ENCODE results near the gene FBXO5.
A peak's percentile ranks its signal among the peaks of the same experiment; 100 is the strongest.

Gene FBXO5

DNA sequence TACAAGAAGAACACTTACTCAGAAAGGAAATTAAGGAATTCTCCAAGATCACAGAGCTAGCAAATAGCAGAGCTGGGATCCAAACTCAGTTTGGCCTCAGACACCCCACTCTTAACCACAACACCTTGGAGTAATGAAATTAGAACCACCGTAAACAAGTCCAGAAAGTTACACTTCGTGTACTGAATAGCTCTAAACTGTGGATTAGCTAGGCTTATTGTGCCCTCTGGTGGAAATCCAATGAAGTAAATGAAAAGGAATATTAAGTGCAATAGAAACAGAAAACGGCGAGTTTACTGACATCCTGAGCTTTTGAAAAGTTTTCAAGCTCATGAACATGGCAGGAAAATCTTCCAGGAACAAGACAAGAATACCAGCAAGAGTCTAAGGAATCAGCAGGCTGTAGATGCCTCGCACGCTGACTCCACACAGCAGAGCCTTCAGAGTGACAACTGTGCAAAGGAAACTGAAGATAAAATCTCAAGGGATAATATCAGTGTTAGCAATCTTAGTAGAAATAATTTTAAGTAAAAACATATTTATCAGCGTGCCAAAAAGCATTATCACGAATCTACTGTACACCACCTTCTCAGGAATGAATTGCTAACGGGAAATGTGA, 34.6 kb downstream of the FBXO5 start:
- H3K27me3 Mint-ChIP-seq = peaks cover 19% of the 10 kb centered on the region
- H3K36me3 Mint-ChIP-seq = no peaks in the 10 kb centered on the region
- no peaks in the 10 kb centered on the region for H3K9me3 Mint-ChIP-seq (ENCODE audit: low read depth)
- H3K27ac Mint-ChIP-seq = no peak overlapping the region
- H3K4me1 Mint-ChIP-seq (ENCODE audit: low read depth) = peaks cover 11% of the 10 kb centered on the region
- H3K4me3 Mint-ChIP-seq = peak overlapping the region; percentile 31

DNA sequence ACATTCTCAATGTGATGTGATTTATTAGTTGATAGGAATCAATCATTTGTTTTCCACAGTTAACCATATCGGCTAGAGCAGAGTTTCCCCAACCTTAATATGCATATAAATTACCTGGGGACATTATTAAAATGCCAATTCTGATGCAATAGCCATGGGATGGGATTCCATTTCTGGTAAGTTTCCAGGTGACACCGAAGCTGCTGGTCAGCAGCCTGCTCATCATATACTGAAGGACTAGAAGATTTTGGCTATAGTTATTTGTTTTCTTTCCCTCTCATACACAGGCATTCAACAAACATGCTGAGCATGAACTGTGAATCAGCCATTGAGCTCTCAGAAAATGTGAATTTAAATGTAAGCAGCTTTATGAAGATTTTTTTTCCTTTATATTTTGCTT, 35.8 kb downstream of the FBXO5 start:
- Mint-ChIP-seq H3K36me3 (no peaks in the 10 kb centered on the region), H3K4me1 (ENCODE audit: low read depth) (peaks cover 11% of the 10 kb centered on the region), H3K9me3 (ENCODE audit: low read depth) (no peaks in the 10 kb centered on the region), H3K27ac (no peak overlapping the region), H3K27me3 (peaks cover 12% of the 10 kb centered on the region), H3K4me3 (no peak overlapping the region)

DNA sequence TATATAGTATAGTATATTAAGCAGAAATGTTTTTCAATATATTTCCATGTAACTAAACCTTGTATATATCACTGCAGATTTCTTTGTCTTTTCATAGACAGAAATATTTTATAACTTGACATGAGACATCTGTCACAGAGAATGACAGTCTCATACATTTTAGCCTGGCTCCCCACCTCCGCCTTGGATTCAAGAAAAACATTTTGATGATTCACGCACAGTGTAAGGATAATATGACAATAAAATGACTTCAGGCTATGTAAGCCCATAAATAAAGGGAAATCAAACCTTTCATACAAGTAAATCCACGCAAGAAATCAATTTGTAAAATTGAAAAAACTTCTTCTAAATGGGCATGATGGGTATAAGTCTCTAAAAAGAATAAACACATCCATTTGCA, 36.4 kb downstream of the FBXO5 start:
- Mint-ChIP-seq H3K9me3 (ENCODE audit: low read depth) (no peaks in the 10 kb centered on the region), H3K36me3 (no peaks in the 10 kb centered on the region), H3K27me3 (peaks cover 13% of the 10 kb centered on the region), H3K4me1 (ENCODE audit: low read depth) (peaks cover 11% of the 10 kb centered on the region), H3K4me3 (no peak overlapping the region), H3K27ac (no peak overlapping the region)

DNA sequence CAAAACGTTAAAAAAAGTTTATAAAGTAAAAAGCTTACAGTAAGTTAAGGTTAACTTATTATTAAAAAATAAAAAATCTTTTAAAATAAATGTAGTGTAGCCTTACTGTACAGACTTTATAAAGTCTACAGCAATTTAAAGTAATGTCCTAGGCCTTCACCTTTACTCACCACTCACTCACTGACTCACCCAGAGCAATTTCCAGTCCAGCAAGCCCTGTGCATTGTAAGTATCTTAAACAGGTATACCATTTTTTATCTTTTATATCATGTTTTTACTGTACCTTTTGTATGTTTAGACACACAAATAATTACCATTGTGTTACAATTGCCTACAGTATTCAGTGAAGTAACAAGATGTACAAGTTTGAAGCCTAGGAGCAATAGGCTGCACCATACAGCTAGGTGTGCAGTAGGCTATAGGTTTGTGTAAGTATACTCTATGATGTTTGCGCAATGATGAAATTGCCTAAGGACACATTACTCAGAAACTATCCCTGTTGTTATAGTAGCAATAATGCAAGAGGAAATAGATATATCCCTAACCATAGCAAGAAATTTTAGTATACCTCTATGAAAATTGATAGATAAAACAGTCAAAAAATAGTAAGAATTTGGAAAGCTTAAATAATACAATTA, 39.5 kb downstream of the FBXO5 start:
- H3K36me3 Mint-ChIP-seq = no peaks in the 10 kb centered on the region
- H3K27me3 Mint-ChIP-seq = peaks cover 16% of the 10 kb centered on the region
- no peak overlapping the region for H3K4me3 Mint-ChIP-seq
- peaks cover 7% of the 10 kb centered on the region for H3K4me1 Mint-ChIP-seq (ENCODE audit: low read depth)
- no peak overlapping the region for H3K27ac Mint-ChIP-seq
- H3K9me3 Mint-ChIP-seq (ENCODE audit: low read depth) = no peaks in the 10 kb centered on the region

DNA sequence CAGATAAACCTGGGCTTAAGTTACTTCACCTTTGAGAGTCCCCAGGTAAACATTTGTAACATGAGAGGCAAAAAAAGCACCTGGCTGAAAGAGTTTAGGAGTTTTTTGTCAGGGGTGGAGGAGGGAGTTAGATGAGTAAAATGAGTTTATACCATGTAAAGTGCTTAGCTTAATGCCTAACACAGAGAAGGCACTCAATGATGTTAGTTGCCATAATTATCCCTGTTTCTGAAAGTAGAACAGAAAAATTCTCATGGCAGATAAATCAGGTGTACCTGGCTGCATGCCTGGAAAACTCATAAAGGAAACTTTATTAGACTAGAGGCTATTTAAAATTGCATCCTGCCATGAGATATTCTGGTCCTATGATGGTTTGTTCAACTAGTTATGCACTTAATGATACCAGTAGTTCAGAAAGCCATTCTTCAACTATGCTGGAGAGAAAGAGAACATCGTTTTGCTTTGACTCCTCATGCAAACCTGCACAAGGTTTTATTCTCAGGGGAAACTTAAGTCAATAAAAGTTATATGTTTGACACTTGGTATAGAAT, 40.4 kb downstream of the FBXO5 start:
- Mint-ChIP-seq H3K9me3 (ENCODE audit: low read depth) (no peaks in the 10 kb centered on the region), H3K4me3 (no peak overlapping the region), H3K36me3 (no peaks in the 10 kb centered on the region), H3K27ac (no peak overlapping the region), H3K4me1 (ENCODE audit: low read depth) (no peaks in the 10 kb centered on the region), H3K27me3 (peaks cover 14% of the 10 kb centered on the region)

DNA sequence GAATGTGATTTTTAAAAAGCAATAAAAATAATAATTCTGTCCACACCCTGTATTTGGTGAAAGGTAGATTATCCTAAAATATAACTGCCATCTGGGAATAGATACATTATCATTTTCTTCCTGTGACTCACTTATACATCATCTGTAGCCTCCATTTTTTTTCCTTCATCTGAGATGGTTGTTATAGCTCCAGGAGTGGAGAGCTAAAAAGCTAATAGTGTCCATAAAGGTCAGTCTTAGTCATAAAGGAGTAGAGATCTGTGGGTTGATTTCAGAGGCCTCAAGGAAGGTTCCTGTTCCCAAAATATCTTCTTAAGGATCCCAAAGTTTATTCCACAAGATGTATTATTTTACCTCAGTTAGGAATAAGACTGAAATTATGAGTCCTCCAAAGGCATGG, 41.1 kb downstream of the FBXO5 start:
- H3K27ac Mint-ChIP-seq = no peak overlapping the region
- no peak overlapping the region for H3K4me3 Mint-ChIP-seq
- H3K4me1 Mint-ChIP-seq (ENCODE audit: low read depth) = no peaks in the 10 kb centered on the region
- H3K9me3 Mint-ChIP-seq (ENCODE audit: low read depth) = no peaks in the 10 kb centered on the region
- peaks cover 15% of the 10 kb centered on the region for H3K27me3 Mint-ChIP-seq
- no peaks in the 10 kb centered on the region for H3K36me3 Mint-ChIP-seq

DNA sequence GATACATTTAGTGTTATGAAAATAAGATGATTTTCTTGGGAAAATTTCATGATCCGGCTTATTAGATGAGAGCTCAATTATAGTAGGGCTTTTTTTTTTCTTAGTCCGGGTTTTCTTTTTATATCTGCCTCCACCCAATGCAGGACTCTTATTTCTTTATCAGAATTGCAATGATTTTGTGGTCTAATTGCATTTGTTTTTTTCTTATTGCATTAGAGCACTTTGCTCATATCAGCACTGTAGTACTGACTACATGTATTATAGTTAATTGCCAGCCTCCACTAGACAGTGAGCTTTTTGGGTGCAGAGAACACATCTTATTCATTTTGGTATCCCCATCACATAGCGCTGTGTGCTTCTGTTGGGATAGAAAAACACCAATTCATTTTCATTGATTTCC, 50.0 kb downstream of the FBXO5 start:
- H3K27ac Mint-ChIP-seq = no peak overlapping the region
- H3K36me3 Mint-ChIP-seq = no peaks in the 10 kb centered on the region
- peaks cover 15% of the 10 kb centered on the region for H3K27me3 Mint-ChIP-seq

DNA sequence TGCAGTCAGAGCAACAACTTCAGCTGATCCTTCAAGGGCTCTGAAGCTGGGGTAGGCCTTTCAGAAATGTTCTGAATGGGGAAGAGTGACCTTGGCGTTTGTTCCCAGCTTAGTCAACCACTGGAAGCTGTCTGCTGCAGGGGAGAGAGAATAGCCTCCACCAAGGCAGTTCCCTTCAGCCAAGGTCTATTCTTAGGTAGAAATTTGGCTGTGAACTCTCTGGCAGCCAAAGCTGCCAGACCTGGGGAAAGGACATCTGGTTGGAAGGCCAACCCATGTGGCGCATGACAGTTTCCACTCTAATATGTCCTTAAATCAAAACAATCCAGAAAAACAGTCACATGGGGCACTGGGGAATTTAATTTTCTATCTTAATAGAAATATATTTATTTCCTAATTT, 60.1 kb downstream of the FBXO5 start:
- no peak overlapping the region for H3K27ac Mint-ChIP-seq
- H3K9me3 Mint-ChIP-seq (ENCODE audit: low read depth) = no peaks in the 10 kb centered on the region
- no peak overlapping the region for H3K4me3 Mint-ChIP-seq
- no peaks in the 10 kb centered on the region for H3K4me1 Mint-ChIP-seq (ENCODE audit: low read depth)
- no peaks in the 10 kb centered on the region for H3K36me3 Mint-ChIP-seq
- H3K27me3 Mint-ChIP-seq = peaks cover 10% of the 10 kb centered on the region

More for the DNA sequence above, 50.0 kb downstream of the FBXO5 start:
- Mint-ChIP-seq H3K9me3 (ENCODE audit: low read depth) (no peaks in the 10 kb centered on the region), H3K4me3 (no peak overlapping the region), H3K4me1 (ENCODE audit: low read depth) (no peaks in the 10 kb centered on the region)
